ENCODE results near the gene CNN2. TPM values are rescaled to one million over a fixed set of nuclear protein-coding genes. Genes with fewer than 3 reads are reported as not detected.

The CNN2 gene
- total and polyA plus RNA-seq, 3 donors from 2014 or later, result 19.1 to 36.4 (median 28.0) TPM

- Histone ChIP-seq H3K36me3 (ENCODE audit: low read depth, missing control alignments) (no peaks in the 10 kb centered on the region), H3K27me3 (no peaks in the 10 kb centered on the region), H3K9me3 (no peaks in the 10 kb centered on the region), H3K4me1 (no peaks in the 10 kb centered on the region), H3K27ac (no peak overlapping the region), H3K4me3 (peak overlapping the region; percentile 9 to 53)
- 14 to 25% methylated on average over 25 to 47 of the region's 51 CpGs for WGBS, 2 donors
- TF ChIP-seq POLR2A (IDR thresholded peaks at IDR 0.05) (no peak), CTCF (IDR thresholded peaks at IDR 0.05) (no peak)
- intact Hi-C loops (cut with DNase I; ENCODE audit: low total_unique reads), result no loop called here
- DNase-seq, result peak; percentile 92
Observed at GRCh38 chr19:1082165-1082927, 55.9 kb downstream of the CNN2 start.

GRCh38 chr19:1082928-1083816 is 56.8 kb downstream of the CNN2 start:
- TF ChIP-seq CTCF (IDR thresholded peaks at IDR 0.05), result no peak
- TF ChIP-seq POLR2A (IDR thresholded peaks at IDR 0.05), result no peak
- Histone ChIP-seq H3K9me3 (no peaks in the 10 kb centered on the region), H3K36me3 (ENCODE audit: low read depth, missing control alignments) (no peaks in the 10 kb centered on the region), H3K4me3 (peak overlapping the region; percentile 9 to 53), H3K4me1 (no peaks in the 10 kb centered on the region), H3K27me3 (no peaks in the 10 kb centered on the region), H3K27ac (no peak overlapping the region)
- intact Hi-C loops (cut with DNase I; ENCODE audit: low total_unique reads), result no loop called here
- no peak for DNase-seq
- 37 to 70% methylated on average over 30 to 59 of the region's 59 CpGs for WGBS, 2 donors

GRCh38 chr19:1084024-1084868 is 57.8 kb downstream of the CNN2 start:
- no peak for DNase-seq
- H3K36me3 ChIP-seq (ENCODE audit: low read depth, missing control alignments), result no peaks in the 10 kb centered on the region
- no peak overlapping the region for H3K27ac ChIP-seq
- intact Hi-C loops (cut with DNase I; ENCODE audit: low total_unique reads), result no loop called here
- WGBS, 2 donors, result 62 to 80% methylated on average over 14 to 42 of the region's 43 CpGs
- H3K4me3 ChIP-seq, result no peak overlapping the region
- H3K9me3 ChIP-seq, result no peaks in the 10 kb centered on the region
- no peak for TF ChIP-seq POLR2A (IDR thresholded peaks at IDR 0.05)
- no peak for TF ChIP-seq CTCF (IDR thresholded peaks at IDR 0.05)
- no peaks in the 10 kb centered on the region for H3K27me3 ChIP-seq
- H3K4me1 ChIP-seq, result no peaks in the 10 kb centered on the region

DNA sequence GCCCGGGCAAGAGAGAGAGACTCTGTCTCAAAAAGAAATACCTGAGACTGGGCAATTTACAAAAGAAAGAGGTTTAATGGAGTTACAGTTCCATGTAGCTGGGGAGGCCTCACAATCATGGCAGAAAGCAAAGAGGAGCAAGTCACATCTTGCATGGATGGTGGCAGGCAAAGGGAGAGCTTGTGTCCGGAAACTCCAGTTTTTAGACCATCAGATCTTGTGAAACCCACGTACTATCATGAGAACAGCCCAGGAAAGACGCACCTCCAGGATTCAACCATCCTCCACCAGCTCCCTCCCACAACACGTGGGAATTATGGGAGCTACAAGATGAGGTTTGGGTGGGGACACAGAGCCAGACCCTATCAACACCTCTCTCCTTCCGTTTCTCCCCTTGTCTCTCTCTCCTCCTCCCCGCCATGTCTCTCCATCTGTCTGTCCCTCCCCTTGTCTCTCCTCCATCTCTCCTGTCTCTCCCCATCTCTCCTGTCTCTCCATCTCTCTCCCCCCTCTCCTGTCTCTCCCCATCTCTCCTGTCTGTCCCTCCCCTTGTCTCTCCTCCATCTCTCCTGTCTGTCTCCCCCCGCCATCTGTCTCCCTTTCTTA is 58.7 kb downstream of the CNN2 start:
- Histone ChIP-seq H3K36me3 (ENCODE audit: low read depth, missing control alignments) (no peaks in the 10 kb centered on the region), H3K9me3 (no peaks in the 10 kb centered on the region), H3K27me3 (no peaks in the 10 kb centered on the region), H3K27ac (no peak overlapping the region), H3K4me3 (no peak overlapping the region), H3K4me1 (no peaks in the 10 kb centered on the region)
- no peak for TF ChIP-seq CTCF (IDR thresholded peaks at IDR 0.05)
- TF ChIP-seq POLR2A (IDR thresholded peaks at IDR 0.05), result no peak
- WGBS, 2 donors, result 83 to 88% methylated on average over 8 of the region's 8 CpGs
- intact Hi-C loops (cut with DNase I; ENCODE audit: low total_unique reads), result no loop called here
- no peak for DNase-seq
